ENCODE results near the gene ZXDC.

GRCh38 chr3:126459111-126459762 lies 16.5 kb downstream of the ZXDC start:
- TF ChIP-seq, protein P1, sequence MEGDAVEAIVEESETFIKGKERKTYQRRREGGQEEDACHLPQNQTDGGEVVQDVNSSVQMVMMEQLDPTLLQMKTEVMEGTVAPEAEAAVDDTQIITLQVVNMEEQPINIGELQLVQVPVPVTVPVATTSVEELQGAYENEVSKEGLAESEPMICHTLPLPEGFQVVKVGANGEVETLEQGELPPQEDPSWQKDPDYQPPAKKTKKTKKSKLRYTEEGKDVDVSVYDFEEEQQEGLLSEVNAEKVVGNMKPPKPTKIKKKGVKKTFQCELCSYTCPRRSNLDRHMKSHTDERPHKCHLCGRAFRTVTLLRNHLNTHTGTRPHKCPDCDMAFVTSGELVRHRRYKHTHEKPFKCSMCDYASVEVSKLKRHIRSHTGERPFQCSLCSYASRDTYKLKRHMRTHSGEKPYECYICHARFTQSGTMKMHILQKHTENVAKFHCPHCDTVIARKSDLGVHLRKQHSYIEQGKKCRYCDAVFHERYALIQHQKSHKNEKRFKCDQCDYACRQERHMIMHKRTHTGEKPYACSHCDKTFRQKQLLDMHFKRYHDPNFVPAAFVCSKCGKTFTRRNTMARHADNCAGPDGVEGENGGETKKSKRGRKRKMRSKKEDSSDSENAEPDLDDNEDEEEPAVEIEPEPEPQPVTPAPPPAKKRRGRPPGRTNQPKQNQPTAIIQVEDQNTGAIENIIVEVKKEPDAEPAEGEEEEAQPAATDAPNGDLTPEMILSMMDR (IDR thresholded peaks at IDR 0.05): no peak
- TF ChIP-seq ZFX (IDR thresholded peaks at IDR 0.05; ENCODE audit: borderline replicate concordance): no peak

Measured in 22Rv1 (cell line).